Neural progenitor cell (in vitro differentiated cells): Measurements from ENCODE around the gene PRDM16. TPM values are rescaled to one million over a fixed set of nuclear protein-coding genes. Genes with fewer than 3 reads are reported as not detected.
A peak's percentile ranks its signal among the peaks of the same experiment; 100 is the strongest.

Experiments
- DNase-seq: peaks from one replicate; pipeline ENCODE4 v3.0.0-alpha.2; 2016; ENCODE audit warnings: low spot score
- H2AFZ ChIP-seq: fragments of 200-600 bp; sonication (generic); replicated peaks from 2 replicates; pipeline ENCODE4 v1.6.1; 2016; ENCODE audit warnings: antibody characterized with exemption
- H3F3A ChIP-seq: fragments of 200-600 bp; sonication (generic); 2 replicates; pipeline ENCODE4 v1.6.1; 2016; ENCODE audit warnings: antibody characterized with exemption, low read depth
- H3K27ac ChIP-seq: fragments of 200-600 bp; sonication (generic); 2 replicates; pipeline ENCODE4 v1.5.1; 2016; ENCODE audit warnings: mild to moderate bottlenecking
- H3K27me3 ChIP-seq: fragments of 200-600 bp; sonication (generic); 2 replicates; pipeline ENCODE4 v1.6.1; 2016; ENCODE audit warnings: mild to moderate bottlenecking, moderate library complexity
- H3K36me3 ChIP-seq: fragments of 200-600 bp; sonication (generic); 2 replicates; pipeline ENCODE4 v1.5.1; 2016
- H3K4me1 ChIP-seq: fragments of 200-600 bp; sonication (generic); 2 replicates; pipeline ENCODE4 v1.6.1; 2016; ENCODE audit warnings: mixed run types
- H3K4me2 ChIP-seq: fragments of 200-600 bp; sonication (generic); 2 replicates; pipeline ENCODE4 v1.6.1; 2016
- H3K4me3 ChIP-seq: fragments of 200-600 bp; sonication (generic); 2 replicates; pipeline ENCODE4 v1.5.1; 2016
- H3K79me2 ChIP-seq: fragments of 200-600 bp; sonication (generic); 2 replicates; pipeline ENCODE4 v1.6.1; 2016; ENCODE audit warnings: low read depth
- H3K9ac ChIP-seq: fragments of 200-600 bp; sonication (generic); 2 replicates; pipeline ENCODE4 v1.6.1; 2016
- H3K9me3 ChIP-seq: fragments of 200-600 bp; sonication (generic); 2 replicates; pipeline ENCODE4 v1.5.1; 2016; ENCODE audit warnings: low read depth
- H4K20me1 ChIP-seq: fragments of 200-600 bp; sonication (generic); 2 replicates; pipeline ENCODE4 v1.6.1; 2016; ENCODE audit warnings: low read depth
- H3K27ac Mint-ChIP-seq: 3 replicates; pipeline ENCODE4 v1.8.0; 2021; ENCODE audit warnings: mixed read lengths
- H3K27me3 Mint-ChIP-seq: 2 replicates; pipeline ENCODE4 v1.8.0; 2022; ENCODE audit warnings: low read depth, mild to moderate bottlenecking, inconsistent platforms, moderate library complexity, mixed read lengths; ENCODE audit not compliant: insufficient read depth
- H3K36me3 Mint-ChIP-seq: 3 replicates; pipeline ENCODE4 v1.8.0; 2021; ENCODE audit warnings: mixed read lengths
- H3K4me1 Mint-ChIP-seq: 3 replicates; pipeline ENCODE4 v1.8.0; 2021; ENCODE audit warnings: mixed read lengths
- H3K4me3 Mint-ChIP-seq: 3 replicates; pipeline ENCODE4 v1.8.0; 2021; ENCODE audit warnings: mild to moderate bottlenecking, moderate library complexity, mixed read lengths
- H3K9me3 Mint-ChIP-seq: 3 replicates; pipeline ENCODE4 v1.8.0; 2020; ENCODE audit warnings: mixed read lengths
- CTCF ChIP-seq: fragments of 200-600 bp; sonication (generic); IDR thresholded peaks from 2 replicates; pipeline ENCODE4 v1.5.1; 2017; ENCODE audit warnings: antibody characterized with exemption, mild to moderate bottlenecking
- EZH2 ChIP-seq: fragments of 200-600 bp; sonication (generic); IDR thresholded peaks from 2 replicates; pipeline ENCODE4 v1.6.1; 2017; ENCODE audit warnings: antibody characterized with exemption, mild to moderate bottlenecking, moderate library complexity
- EZH2phosphoT487 ChIP-seq: fragments of 200-600 bp; sonication (generic); IDR thresholded peaks from 2 replicates; pipeline ENCODE4 v1.6.1; 2017; ENCODE audit warnings: antibody characterized with exemption
- total RNA-seq: library from RNA; depleted of rRNA; stranded (reverse); fragments of >200 nt; gene quantifications from 2 replicates; pipeline ENCODE4 v1.2.3, GENCODE V29; 2015; ENCODE audit warnings: low replicate concordance

PRDM16 gene
- total RNA-seq, 1 donor from 2014 or later = 1.9 TPM

GRCh38 chr1:3070309-3070643 lies 1.3 kb downstream of the PRDM16 start:
- no peak overlapping the region for H3K4me3 Mint-ChIP-seq
- Histone ChIP-seq H3K27me3 (peaks cover 96% of the 10 kb centered on the region), H3K4me3 (peak overlapping the region; percentile 53), H2AFZ (peak overlapping the region; percentile 73), H3K9me3 (no peaks in the 10 kb centered on the region), H3K4me2 (peak overlapping the region; percentile 80), H3K79me2 (no peaks in the 10 kb centered on the region), H3K9ac (no peak overlapping the region), H3F3A (peaks cover 16% of the 10 kb centered on the region), H4K20me1 (peaks cover 62% of the 10 kb centered on the region), H3K36me3 (no peaks in the 10 kb centered on the region), H3K4me1 (peaks cover 58% of the 10 kb centered on the region), H3K27ac (no peak overlapping the region)
- H3K9me3 Mint-ChIP-seq = no peaks in the 10 kb centered on the region
- H3K4me1 Mint-ChIP-seq = peaks cover 23% of the 10 kb centered on the region
- peak; percentile 73 for DNase-seq
- TF ChIP-seq CTCF (no peak), EZH2phosphoT487 (no peak), EZH2 (no peak)
- no peaks in the 10 kb centered on the region for H3K36me3 Mint-ChIP-seq
- peaks cover 49% of the 10 kb centered on the region for H3K27me3 Mint-ChIP-seq
- no peak overlapping the region for H3K27ac Mint-ChIP-seq

DNA sequence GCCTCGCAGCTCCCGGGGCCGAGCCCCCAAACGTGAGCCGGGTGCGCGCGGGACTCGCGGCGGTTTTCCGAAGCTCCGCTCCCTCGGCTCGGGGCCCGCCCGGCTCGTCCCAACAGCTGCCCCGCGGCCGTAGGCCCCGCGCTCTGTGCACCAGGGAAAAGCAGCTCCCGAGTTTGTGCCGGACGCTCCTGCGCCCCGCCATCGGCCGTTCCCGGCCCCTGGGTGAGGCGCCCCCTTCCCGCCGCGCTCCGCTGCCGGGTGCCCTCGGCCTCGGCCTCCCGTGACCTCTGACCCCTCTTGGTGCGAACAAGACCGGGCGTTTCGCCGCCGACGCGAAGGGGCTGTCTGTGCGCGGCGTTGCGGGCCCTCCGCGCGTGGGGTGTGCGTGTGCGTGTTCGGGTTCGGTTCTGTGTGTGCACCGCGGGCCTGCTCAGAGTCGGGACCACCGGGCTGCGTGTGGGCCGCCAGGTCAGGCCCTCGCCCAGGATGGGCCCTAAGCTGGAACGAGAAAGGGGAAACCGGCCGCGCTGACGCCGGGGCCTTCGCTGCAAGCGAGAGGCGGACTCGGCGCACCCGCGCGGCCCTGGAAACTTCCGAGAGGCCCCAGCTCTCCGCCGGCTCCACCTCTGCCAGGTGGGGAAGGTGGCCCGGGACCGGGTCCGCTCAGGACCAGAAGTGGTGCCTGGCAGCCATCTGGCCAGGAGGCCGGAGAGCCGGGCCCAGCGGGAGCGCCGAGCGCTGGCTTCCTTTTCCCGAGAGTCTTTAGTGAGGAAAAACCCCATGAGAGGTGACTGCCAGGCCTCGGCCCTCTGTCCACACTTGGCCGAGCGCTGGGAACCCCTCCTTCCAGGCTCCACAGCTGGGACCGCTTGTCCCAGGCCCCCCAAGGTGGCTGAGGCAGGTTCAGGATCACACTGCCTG lies 1.9 kb downstream of the PRDM16 start:
- Histone ChIP-seq H3F3A (peaks cover 11% of the 10 kb centered on the region), H3K27me3 (peaks cover 96% of the 10 kb centered on the region), H2AFZ (peak overlapping the region; percentile 73), H3K36me3 (no peaks in the 10 kb centered on the region), H3K4me1 (peaks cover 58% of the 10 kb centered on the region), H3K79me2 (no peaks in the 10 kb centered on the region), H4K20me1 (peaks cover 57% of the 10 kb centered on the region), H3K9ac (no peak overlapping the region), H3K4me3 (peak overlapping the region; percentile 53), H3K4me2 (peak overlapping the region; percentile 80), H3K27ac (no peak overlapping the region), H3K9me3 (no peaks in the 10 kb centered on the region)
- Mint-ChIP-seq H3K27ac (no peak overlapping the region), H3K9me3 (no peaks in the 10 kb centered on the region), H3K4me3 (peak overlapping the region; percentile 80), H3K36me3 (no peaks in the 10 kb centered on the region), H3K4me1 (peaks cover 24% of the 10 kb centered on the region), H3K27me3 (peaks cover 45% of the 10 kb centered on the region)
- TF ChIP-seq CTCF (no peak), EZH2 (peak; percentile 97), EZH2phosphoT487 (peak; percentile 92)
- peak; percentile 75 for DNase-seq

DNA sequence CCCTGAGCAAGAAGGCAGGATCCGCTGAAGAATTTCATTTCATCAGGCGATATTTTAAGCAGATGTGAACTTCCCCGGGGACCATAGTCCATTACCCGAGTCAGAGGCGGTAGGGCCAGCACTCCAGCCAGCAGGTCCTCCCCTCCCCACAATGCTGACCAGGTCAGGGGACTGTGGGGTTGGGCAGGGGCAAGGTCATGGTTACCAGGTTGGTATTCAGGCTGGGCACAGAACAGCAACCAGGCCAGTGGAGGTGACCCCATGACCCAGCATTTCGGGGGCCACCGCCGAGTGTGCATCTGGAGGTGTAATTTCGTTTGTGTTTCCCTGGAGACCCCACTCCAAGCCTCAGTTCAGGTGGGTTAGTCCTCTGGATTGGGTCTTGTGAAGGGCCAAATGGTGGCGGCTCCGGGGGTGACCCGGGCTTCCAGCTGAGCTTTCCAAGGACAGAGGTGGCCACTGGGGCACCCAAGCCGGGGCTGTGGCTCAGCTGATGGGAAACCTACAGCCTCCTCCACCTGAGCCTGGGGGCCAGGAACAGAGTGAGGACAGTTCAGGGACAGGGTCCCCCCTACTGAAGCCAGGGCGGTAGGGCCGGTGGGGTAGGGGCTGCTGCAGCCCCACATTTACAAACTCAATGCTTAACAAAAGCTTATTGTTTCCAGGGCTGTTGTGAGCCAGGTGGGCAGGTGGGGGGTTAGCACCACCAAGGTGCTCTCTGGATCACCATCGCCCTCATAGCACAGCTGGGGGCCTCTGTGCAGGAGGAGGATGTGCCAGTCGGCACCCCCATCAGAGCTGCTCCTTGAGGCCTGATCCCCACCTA lies 2.8 kb downstream of the PRDM16 start:
- no peak overlapping the region for H3K9ac ChIP-seq
- no peak overlapping the region for H3K27ac Mint-ChIP-seq
- peaks cover 39% of the 10 kb centered on the region for H3K27me3 Mint-ChIP-seq
- peaks cover 92% of the 10 kb centered on the region for H3K27me3 ChIP-seq
- no peaks in the 10 kb centered on the region for H3K9me3 ChIP-seq
- H3F3A ChIP-seq = peaks cover 9% of the 10 kb centered on the region
- H4K20me1 ChIP-seq = peaks cover 48% of the 10 kb centered on the region
- H2AFZ ChIP-seq = no peak overlapping the region
- H3K9me3 Mint-ChIP-seq = no peaks in the 10 kb centered on the region
- TF ChIP-seq EZH2 (no peak), EZH2phosphoT487 (no peak), CTCF (no peak)
- H3K4me3 Mint-ChIP-seq = peak overlapping the region; percentile 77
- no peaks in the 10 kb centered on the region for H3K36me3 Mint-ChIP-seq
- peaks cover 25% of the 10 kb centered on the region for H3K4me1 Mint-ChIP-seq
- peak overlapping the region; percentile 84 for H3K4me2 ChIP-seq
- H3K4me3 ChIP-seq = no peak overlapping the region
- no peak for DNase-seq
- H3K79me2 ChIP-seq = no peaks in the 10 kb centered on the region
- H3K36me3 ChIP-seq = no peaks in the 10 kb centered on the region
- no peak overlapping the region for H3K27ac ChIP-seq
- peaks cover 58% of the 10 kb centered on the region for H3K4me1 ChIP-seq
